Ishikawa (cell line): ENCODE data around the gene PCSK7.

Source experiments
- NFIC ChIP-seq: IDR thresholded peaks from 2 replicates; pipeline ENCODE4 v1.6.1; 2012
- YY1 ChIP-seq: IDR thresholded peaks from 2 replicates; pipeline ENCODE4 v1.6.1; 2012; ENCODE audit warnings: low read depth

DNA sequence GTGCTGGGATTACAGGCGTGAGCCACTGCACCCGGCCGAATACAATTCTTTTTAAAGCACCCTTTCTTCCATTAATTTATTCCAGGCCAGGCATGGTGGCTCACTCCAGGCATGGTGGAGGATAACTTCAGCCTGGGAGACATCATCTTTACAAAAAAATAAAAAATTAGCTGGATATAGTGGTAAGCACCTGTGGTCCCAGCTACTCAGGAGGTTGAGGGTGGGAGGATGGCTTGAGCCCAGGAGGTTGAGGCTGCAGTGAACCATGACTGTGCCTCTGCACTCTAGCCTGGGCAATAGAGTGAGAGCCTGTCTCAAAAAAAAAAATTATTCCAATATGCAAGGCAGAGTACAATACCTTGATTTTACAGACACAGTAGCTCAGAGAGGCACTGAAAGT lies 21.3 kb downstream of the PCSK7 start:
- TF ChIP-seq NFIC: no peak
- no peak for TF ChIP-seq YY1
